Effector CD4-positive, alpha-beta T cell (primary cell): Measurements from ENCODE around the gene ASS1.

Source experiments
- DNase-seq: peaks from one replicate; pipeline ENCODE4 v3.0.0-alpha.2; 2020

ASS1 gene

GRCh38 chr9:130500340-130501180 is 55.8 kb downstream of the ASS1 start:
- no peak for DNase-seq

GRCh38 chr9:130501639-130502038 is 56.9 kb downstream of the ASS1 start:
- DNase-seq, result no peak

GRCh38 chr9:130508218-130508617 is 63.5 kb downstream of the ASS1 start:
- no peak for DNase-seq

- DNase-seq, result no peak
Observed at GRCh38 chr9:130512199-130512598, 67.4 kb downstream of the ASS1 start.

- DNase-seq, result no peak
Observed at GRCh38 chr9:130513078-130513477, 68.3 kb downstream of the ASS1 start.

GRCh38 chr9:130518233-130518632 is 73.5 kb downstream of the ASS1 start:
- no peak for DNase-seq

- no peak for DNase-seq
Observed at GRCh38 chr9:130518943-130519799, 74.4 kb downstream of the ASS1 start.

- DNase-seq, result no peak
Observed at GRCh38 chr9:130519927-130520326, 75.2 kb downstream of the ASS1 start.

- DNase-seq, result no peak
Observed at GRCh38 chr9:130521715-130522114, 77.0 kb downstream of the ASS1 start.

GRCh38 chr9:130522233-130522808 is 77.6 kb downstream of the ASS1 start:
- no peak for DNase-seq

GRCh38 chr9:130523921-130524320 is 79.2 kb downstream of the ASS1 start:
- no peak for DNase-seq

- DNase-seq, result no peak
Observed at GRCh38 chr9:130526193-130526853, 81.6 kb downstream of the ASS1 start.

- no peak for DNase-seq
Observed at GRCh38 chr9:130526854-130527650, 82.3 kb downstream of the ASS1 start.

- no peak for DNase-seq
Observed at GRCh38 chr9:130527651-130528310, 83.0 kb downstream of the ASS1 start.

GRCh38 chr9:130528674-130529073 is 83.9 kb downstream of the ASS1 start:
- DNase-seq, result no peak

- no peak for DNase-seq
Observed at GRCh38 chr9:130530938-130531337, 86.2 kb downstream of the ASS1 start.

GRCh38 chr9:130531670-130532069 is 86.9 kb downstream of the ASS1 start:
- no peak for DNase-seq

- DNase-seq, result no peak
Observed at GRCh38 chr9:130532426-130533080, 87.8 kb downstream of the ASS1 start.

- no peak for DNase-seq
Observed at GRCh38 chr9:130535818-130536521, 91.2 kb downstream of the ASS1 start.

- no peak for DNase-seq
Observed at GRCh38 chr9:130536701-130537107, 91.9 kb downstream of the ASS1 start.
